ENCODE data around the gene NMB. TPM values are rescaled to one million over a fixed set of nuclear protein-coding genes. Genes with fewer than 3 reads are reported as not detected.

The NMB gene
- total RNA-seq, 1 donor from 2014 or later = 12.3 TPM

DNA sequence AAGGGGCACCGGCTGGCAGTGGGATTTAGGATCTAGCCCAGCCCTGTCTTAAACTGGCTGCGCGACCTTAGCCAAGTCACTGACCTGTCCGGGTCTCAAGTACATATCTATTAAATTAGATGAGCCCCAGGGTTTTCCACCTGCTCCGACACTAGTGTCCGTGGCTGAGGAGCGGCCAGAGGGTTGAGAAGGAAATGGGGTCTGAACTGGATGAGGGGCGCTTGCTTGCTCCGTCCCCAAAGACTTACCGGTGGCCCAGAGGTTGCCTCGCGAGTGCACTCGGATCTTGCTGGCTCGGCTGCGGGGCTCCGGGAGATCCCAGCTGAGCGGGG, 285 bp downstream of the NMB start:
- DNase-seq (ENCODE audit: extremely low spot score in 2 of 2) = no peak

DNA sequence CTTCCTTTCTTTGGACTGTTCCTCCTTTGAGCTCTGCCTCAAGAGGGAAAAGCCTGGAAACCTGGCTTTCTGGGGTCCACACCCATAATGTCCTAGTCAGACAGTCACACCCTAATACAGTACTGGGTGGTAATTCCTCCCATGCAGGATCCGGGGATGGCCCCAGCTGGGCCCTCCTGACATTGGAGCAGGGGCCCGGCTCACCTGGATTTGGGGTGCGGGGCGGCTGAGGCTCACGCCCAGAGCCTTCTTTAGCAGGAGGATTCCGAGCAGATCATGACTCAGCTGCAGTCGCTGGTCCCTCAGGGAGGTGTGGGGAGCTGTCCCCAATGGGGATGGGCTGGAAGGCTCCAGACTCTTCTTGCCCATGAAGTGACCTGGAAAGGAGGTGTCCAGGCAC, 1.0 kb downstream of the NMB start:
- no peak overlapping the region for H3K4me3 ChIP-seq
- H3K4me1 ChIP-seq = peaks cover 37% of the 10 kb centered on the region
- intact Hi-C loops (cut with DNase I) = loop anchor here (5.0 to 10.0 kb wide), 3 partner anchors 60 to 268 kb away; partner anchors contain the start of genes SEC11A and ZNF592
- DNase-seq (ENCODE audit: extremely low spot score in 2 of 2) = no peak
- TF ChIP-seq POLR2A (IDR thresholded peaks at IDR 0.05) = no peak
- TF ChIP-seq, protein P1, sequence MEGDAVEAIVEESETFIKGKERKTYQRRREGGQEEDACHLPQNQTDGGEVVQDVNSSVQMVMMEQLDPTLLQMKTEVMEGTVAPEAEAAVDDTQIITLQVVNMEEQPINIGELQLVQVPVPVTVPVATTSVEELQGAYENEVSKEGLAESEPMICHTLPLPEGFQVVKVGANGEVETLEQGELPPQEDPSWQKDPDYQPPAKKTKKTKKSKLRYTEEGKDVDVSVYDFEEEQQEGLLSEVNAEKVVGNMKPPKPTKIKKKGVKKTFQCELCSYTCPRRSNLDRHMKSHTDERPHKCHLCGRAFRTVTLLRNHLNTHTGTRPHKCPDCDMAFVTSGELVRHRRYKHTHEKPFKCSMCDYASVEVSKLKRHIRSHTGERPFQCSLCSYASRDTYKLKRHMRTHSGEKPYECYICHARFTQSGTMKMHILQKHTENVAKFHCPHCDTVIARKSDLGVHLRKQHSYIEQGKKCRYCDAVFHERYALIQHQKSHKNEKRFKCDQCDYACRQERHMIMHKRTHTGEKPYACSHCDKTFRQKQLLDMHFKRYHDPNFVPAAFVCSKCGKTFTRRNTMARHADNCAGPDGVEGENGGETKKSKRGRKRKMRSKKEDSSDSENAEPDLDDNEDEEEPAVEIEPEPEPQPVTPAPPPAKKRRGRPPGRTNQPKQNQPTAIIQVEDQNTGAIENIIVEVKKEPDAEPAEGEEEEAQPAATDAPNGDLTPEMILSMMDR (IDR thresholded peaks at IDR 0.05) = no peak
- TF ChIP-seq POLR2AphosphoS5 (IDR thresholded peaks at IDR 0.05; ENCODE audit: insufficient read depth in 1 of 2, low read depth in 1 of 2) = no peak
- no peak overlapping the region for H3K27ac ChIP-seq
- H3K27me3 ChIP-seq = no peaks in the 10 kb centered on the region
- peaks cover 0 to 4% of the 10 kb centered on the region in 2 donors for H3K36me3 ChIP-seq
- H3K9me3 ChIP-seq = no peaks in the 10 kb centered on the region

More for the DNA sequence above, 285 bp downstream of the NMB start:
- Histone ChIP-seq H3K27me3 (no peaks in the 10 kb centered on the region), H3K36me3 (no peaks in the 10 kb centered on the region), H3K27ac (peak overlapping the region; percentile 88), H3K4me1 (peaks cover 29% of the 10 kb centered on the region), H3K4me3 (peak overlapping the region; percentile 60 to 62), H3K9me3 (no peaks in the 10 kb centered on the region)
- intact Hi-C loops (cut with DNase I) = loop anchor here (5.0 to 10.0 kb wide), 3 partner anchors 60 to 267 kb away; partner anchors contain the start of genes SEC11A and ZNF592
- TF ChIP-seq POLR2AphosphoS5 (IDR thresholded peaks at IDR 0.05; ENCODE audit: insufficient read depth in 1 of 2, low read depth in 1 of 2) (no peak), POLR2A (IDR thresholded peaks at IDR 0.05) (no peak)
- TF ChIP-seq, protein P1 (IDR thresholded peaks at IDR 0.05) = no peak

DNA sequence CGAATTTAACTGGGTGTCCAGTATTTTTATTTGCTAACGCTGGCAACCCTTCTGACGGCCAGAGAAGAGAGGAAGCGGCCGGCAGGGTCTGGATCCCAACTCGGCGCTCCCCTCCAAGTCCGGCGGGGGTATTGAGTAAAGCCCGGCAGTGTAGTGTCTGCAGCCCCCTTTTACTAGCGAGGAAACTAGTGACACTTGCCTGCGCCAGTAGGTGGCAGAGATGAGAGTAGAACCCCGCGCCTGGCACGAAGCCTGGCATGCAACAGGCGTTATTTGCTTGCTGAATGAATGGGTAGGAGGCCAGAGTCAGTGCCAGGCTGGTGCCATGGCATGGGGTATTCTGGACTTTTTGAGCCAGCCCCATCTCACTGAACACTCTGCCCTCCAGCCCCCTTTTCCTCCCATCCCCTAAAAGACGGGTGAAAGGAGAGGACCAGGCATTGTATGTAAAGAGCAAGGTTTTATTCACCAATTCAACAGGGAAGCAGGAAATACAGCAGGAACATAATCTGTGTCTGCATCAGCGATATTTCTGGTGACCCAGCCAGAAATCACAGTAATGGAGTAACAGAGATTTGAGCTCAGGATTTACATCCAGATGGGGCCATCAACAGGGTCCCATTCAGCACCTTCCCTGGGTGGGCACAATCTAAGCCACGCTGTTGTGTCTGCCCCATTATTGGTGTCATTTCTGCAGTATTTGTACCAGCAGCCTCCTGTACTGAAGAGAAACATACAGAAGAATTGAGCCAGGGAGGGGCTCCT, 3.1 kb downstream of the NMB start:
- peak overlapping the region; percentile 86 for H3K27ac ChIP-seq
- TF ChIP-seq, protein P1 (IDR thresholded peaks at IDR 0.05) = peak in 2 of 3 experiments; percentile 24 to 48
- TF ChIP-seq POLR2A (IDR thresholded peaks at IDR 0.05) (no peak), POLR2AphosphoS5 (IDR thresholded peaks at IDR 0.05; ENCODE audit: insufficient read depth in 1 of 2, low read depth in 1 of 2) (no peak)
- no peaks in the 10 kb centered on the region for H3K27me3 ChIP-seq
- H3K36me3 ChIP-seq = peaks cover 0 to 7% of the 10 kb centered on the region in 2 donors
- H3K4me1 ChIP-seq = peaks cover 43% of the 10 kb centered on the region
- no peaks in the 10 kb centered on the region for H3K9me3 ChIP-seq
- DNase-seq (ENCODE audit: extremely low spot score in 2 of 2) = no peak
- H3K4me3 ChIP-seq = peak overlapping the region; percentile 79 to 83
- intact Hi-C loops (cut with DNase I) = loop anchor here (5.0 to 10.0 kb wide), 3 partner anchors 62 to 270 kb away; partner anchors contain the start of genes SEC11A and ZNF592

DNA sequence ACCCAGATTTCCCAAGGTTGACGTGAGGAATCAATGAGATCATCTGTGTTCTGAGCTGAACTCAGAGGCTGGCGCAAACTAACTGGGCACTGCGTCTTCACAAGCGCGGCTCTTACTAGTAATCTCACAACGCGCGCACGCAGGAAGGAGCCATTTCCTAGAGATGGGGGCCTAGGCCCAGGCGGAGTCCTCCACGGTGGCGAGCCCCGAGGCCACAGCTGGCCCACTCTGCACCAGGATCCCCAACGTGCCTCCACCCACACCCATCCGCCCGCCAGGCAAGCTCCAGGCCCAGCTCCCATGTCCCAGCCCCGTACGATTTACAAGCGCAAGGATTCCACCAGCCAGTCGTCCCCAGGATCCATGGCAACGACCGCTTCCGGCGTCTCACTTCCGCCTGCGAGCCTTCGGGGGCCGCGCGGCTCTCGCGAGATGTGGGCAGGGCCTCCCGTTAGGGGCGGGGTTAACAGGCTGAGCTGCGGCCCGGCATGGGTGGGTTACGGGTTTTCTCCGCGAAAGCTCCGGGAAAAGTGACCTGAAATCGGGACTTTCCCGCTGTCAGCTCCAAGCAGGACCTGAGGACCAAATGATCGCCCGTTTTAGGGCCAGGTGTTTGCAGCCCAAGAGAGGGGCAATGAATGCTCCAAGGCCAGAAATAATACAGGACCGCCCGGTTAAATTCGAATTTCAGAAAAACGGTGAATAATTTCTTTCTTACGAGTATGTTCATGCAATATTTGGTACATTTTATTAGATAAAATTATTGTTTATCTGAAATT, 3.9 kb downstream of the NMB start, which contains the start of gene WDR73:
TSS of gene WDR73 (minus strand) at position 374 of the 779 bp plus-strand sequence. CDS start at position 365, 9 bp downstream.
- no peaks in the 10 kb centered on the region for H3K9me3 ChIP-seq
- intact Hi-C loops (cut with DNase I) = loop anchor here (10.0 kb wide), 2 partner anchors 91 to 271 kb away; partner anchors contain the start of gene ZNF592
- H3K4me1 ChIP-seq = peaks cover 43% of the 10 kb centered on the region
- peak in 1 of 2 donors; percentile 98 for DNase-seq (ENCODE audit: extremely low spot score in 2 of 2)
- peaks cover 0 to 15% of the 10 kb centered on the region in 2 donors for H3K36me3 ChIP-seq
- peak within 1 kb of the TSS; percentile 86 for H3K27ac ChIP-seq
- H3K27me3 ChIP-seq = no peaks in the 10 kb centered on the region
- TF ChIP-seq POLR2A (IDR thresholded peaks at IDR 0.05) (peak in 1 of 2 donors; percentile 76), POLR2AphosphoS5 (IDR thresholded peaks at IDR 0.05; ENCODE audit: insufficient read depth in 1 of 2, low read depth in 1 of 2) (peak; percentile 87 to 94)
- TF ChIP-seq, protein P1 (IDR thresholded peaks at IDR 0.05) = no peak
- peak within 1 kb of the TSS; percentile 79 to 83 for H3K4me3 ChIP-seq
